Small intestine (tissue), 7 donors: ENCODE measurements around the gene RECQL5. TPM values are rescaled to one million over a fixed set of nuclear protein-coding genes. Genes with fewer than 3 reads are reported as not detected.

Source experiments
- DNase-seq, 2 donors: peaks; one replicate each; pipeline versions ENCODE4 v3.0.0 to v3.0.0-alpha.2; 2013
- FAIRE-seq: peaks from 2 replicates; lab custom pipeline; 2012; peaks lifted over from hg19 to GRCh38; lab: Jason Lieb, UNC
- H3K27ac ChIP-seq, 3 donors: one replicate each; pipeline ENCODE4 v1.5.1; 2013; ENCODE audit warnings: low read length in 2 of 3, mild to moderate bottlenecking in 2 of 3, control low read depth in 1 of 3, inconsistent platforms in 1 of 3, low read depth in 1 of 3, moderate library complexity in 1 of 3
- H3K27me3 ChIP-seq, 3 donors: one replicate each; pipeline ENCODE4 v1.6.1; 2013; ENCODE audit warnings: low read length in 3 of 3, inconsistent platforms in 1 of 3; ENCODE audit not compliant: control insufficient read depth in 3 of 3, insufficient read depth in 3 of 3
- H3K36me3 ChIP-seq, 3 donors: one replicate each; pipeline ENCODE4 v1.6.1; 2013; ENCODE audit warnings: low read length in 3 of 3, inconsistent platforms in 1 of 3, low read depth in 1 of 3, mild to moderate bottlenecking in 1 of 3, moderate library complexity in 1 of 3; ENCODE audit not compliant: control insufficient read depth in 3 of 3, insufficient read depth in 2 of 3
- H3K4me1 ChIP-seq, 3 donors: one replicate each; pipeline ENCODE4 v1.6.1; 2013; ENCODE audit warnings: low read length in 2 of 3, inconsistent platforms in 1 of 3, low read depth in 1 of 3, mild to moderate bottlenecking in 1 of 3, moderate library complexity in 1 of 3; ENCODE audit not compliant: control insufficient read depth in 3 of 3, insufficient read depth in 2 of 3
- H3K4me3 ChIP-seq, 3 donors: one replicate each; pipeline ENCODE4 v1.5.1; 2013; ENCODE audit warnings: low read length in 3 of 3, control low read depth in 1 of 3, inconsistent platforms in 1 of 3, low read depth in 1 of 3, mild to moderate bottlenecking in 1 of 3, moderate library complexity in 1 of 3
- H3K9me3 ChIP-seq, 2 donors: one replicate each; pipeline ENCODE4 v1.6.1; 2013; ENCODE audit warnings: low read depth in 1 of 2, low read length in 1 of 2; ENCODE audit not compliant: control insufficient read depth in 2 of 2, insufficient read depth in 1 of 2
- WGBS, 3 donors: extraction: QIAGEN DNeasy Blood & Tissue Kit; methylation state at CpG; one replicate each; pipeline ENCODE4 v1.1.7; 2013; 5-methylcytosine and 5-hydroxymethylcytosine counted together
- polyA plus RNA-seq, 4 donors: library from polyadenylated mRNA; stranded (reverse) in 3 of 4; unstranded in 1 of 4; fragments of 200-250 nt in 3 of 4; fragments of 120-200 nt in 1 of 4; gene quantifications; one replicate each; pipeline versions ENCODE4 v1.2.1 to v1.2.3, GENCODE V29; 2013
- donor health status: healthy with polysubstance abuse.
- donor health status: control.
- donor health status: control.
- donor health status: Bipolar disorder and iron deficiency.
- donor health status: healthy.

The RECQL5 gene
- polyA plus RNA-seq, 4 donors: 14.6 to 41.2 (median 17.9) TPM

DNA sequence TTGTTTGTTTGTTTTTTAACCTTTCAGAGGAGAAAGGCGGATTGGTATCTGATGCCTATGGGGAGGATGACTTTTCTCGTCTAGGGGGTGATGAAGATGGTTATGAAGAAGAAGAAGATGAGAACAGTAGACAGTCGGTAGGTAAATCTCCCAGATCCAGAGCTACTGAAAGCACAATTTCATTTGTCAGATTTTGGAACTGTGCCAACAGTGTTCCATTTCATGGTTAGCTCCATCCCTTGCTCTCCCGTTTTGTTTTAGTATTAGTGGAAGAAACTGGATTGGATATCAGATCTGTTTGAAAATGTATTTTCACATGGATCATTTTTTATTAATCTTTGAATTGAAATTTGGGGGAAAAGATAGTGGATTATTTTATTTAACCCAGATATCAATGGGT is 1.5 kb upstream of the RECQL5 start:
- Histone ChIP-seq H3K4me1 (peaks cover 0 to 14% (median 8%) of the 10 kb centered on the region in 3 donors), H3K4me3 (peak overlapping the region in 1 of 3 donors; percentile 96), H3K9me3 (no peaks in the 10 kb centered on the region), H3K27me3 (no peaks in the 10 kb centered on the region), H3K36me3 (peaks cover 5 to 35% (median 8%) of the 10 kb centered on the region in 3 donors), H3K27ac (no peak overlapping the region)
- WGBS, 3 donors: 60 to 73% (median 68%) methylated on average over 4 of the region's 4 CpGs
- DNase-seq (no peak), FAIRE-seq (no peak)

GRCh38 chr17:75667825-75668224 is 871 bp upstream of the RECQL5 start:
- H3K27me3 ChIP-seq: no peaks in the 10 kb centered on the region
- DNase-seq (no peak), FAIRE-seq (no peak)
- H3K27ac ChIP-seq: peak overlapping the region in 2 of 3 donors; percentile 83 to 99
- no peaks in the 10 kb centered on the region for H3K9me3 ChIP-seq
- peaks cover 0 to 14% (median 8%) of the 10 kb centered on the region in 3 donors for H3K4me1 ChIP-seq
- H3K36me3 ChIP-seq: peaks cover 6 to 30% (median 7%) of the 10 kb centered on the region in 3 donors
- WGBS, 3 donors: 2 to 6% (median 4%) methylated on average over 4 of the region's 4 CpGs
- peak overlapping the region; percentile 69 to 96 (median 96) for H3K4me3 ChIP-seq

GRCh38 chr17:75665981-75666380 is 973 bp downstream of the RECQL5 start:
- Histone ChIP-seq H3K27me3 (no peaks in the 10 kb centered on the region), H3K9me3 (no peaks in the 10 kb centered on the region), H3K4me1 (peaks cover 0 to 14% (median 8%) of the 10 kb centered on the region in 3 donors), H3K4me3 (peak overlapping the region in 1 of 3 donors; percentile 96), H3K36me3 (peaks cover 2 to 35% (median 3%) of the 10 kb centered on the region in 3 donors), H3K27ac (no peak overlapping the region)
- FAIRE-seq (no peak), DNase-seq (no peak)
- 74 to 86% (median 78%) methylated on average over 10 of the region's 10 CpGs for WGBS, 3 donors

DNA sequence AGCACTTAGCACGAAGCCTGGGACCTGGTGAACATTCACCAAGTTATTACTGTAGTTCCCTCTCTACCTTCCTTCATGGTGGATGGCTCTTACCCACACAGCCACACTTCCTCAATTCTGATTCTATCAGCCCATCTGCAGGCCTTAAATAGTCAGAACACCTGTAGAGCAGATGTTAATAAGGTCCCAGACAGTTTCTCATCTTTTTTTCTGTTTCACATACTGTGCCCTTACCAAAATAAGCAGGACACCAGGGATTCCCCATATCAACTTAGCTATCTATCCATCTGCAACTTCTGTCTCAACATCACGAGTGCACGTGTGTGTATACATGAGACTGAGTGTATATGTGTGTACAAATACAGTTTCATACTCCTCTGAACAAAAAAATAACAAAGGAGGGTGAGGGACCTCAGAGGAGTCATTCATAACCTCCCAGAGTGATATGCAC is 2.8 kb downstream of the RECQL5 start:
- H3K27me3 ChIP-seq: no peaks in the 10 kb centered on the region
- no peak overlapping the region for H3K4me3 ChIP-seq
- H3K9me3 ChIP-seq: no peaks in the 10 kb centered on the region
- H3K4me1 ChIP-seq: peaks cover 0 to 14% (median 8%) of the 10 kb centered on the region in 3 donors
- DNase-seq (no peak), FAIRE-seq (no peak)
- WGBS, 3 donors: 76 to 89% (median 87%) methylated on average over 3 of the region's 3 CpGs
- peaks cover 2 to 44% (median 2%) of the 10 kb centered on the region in 3 donors for H3K36me3 ChIP-seq
- peak overlapping the region in 1 of 3 donors; percentile 34 for H3K27ac ChIP-seq

DNA sequence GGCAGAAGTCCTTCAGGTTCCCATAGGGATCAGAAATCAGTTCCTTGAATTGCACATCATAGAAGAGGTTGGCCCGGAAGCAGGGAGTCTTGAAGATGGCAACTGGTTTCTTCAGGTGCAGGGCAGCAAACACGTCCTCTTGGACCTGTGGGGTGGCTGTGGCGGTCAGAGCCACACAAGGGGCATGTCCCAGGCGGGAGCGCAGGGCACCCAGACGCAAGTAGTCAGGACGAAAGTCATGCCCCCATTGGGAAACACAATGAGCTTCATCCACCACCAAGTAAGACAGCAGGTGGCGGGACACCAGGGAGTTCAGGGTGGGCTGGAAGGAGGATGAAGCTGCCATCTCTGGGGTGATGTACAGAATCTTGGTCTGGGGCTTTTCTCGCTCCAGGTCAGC is 4.4 kb downstream of the RECQL5 start:
- WGBS, 3 donors: 93 to 97% (median 96%) methylated on average over 9 of the region's 9 CpGs
- DNase-seq (no peak), FAIRE-seq (no peak)
- Histone ChIP-seq H3K4me1 (peaks cover 0 to 8% (median 5%) of the 10 kb centered on the region in 3 donors), H3K9me3 (no peaks in the 10 kb centered on the region), H3K4me3 (no peak overlapping the region), H3K27ac (no peak overlapping the region), H3K27me3 (no peaks in the 10 kb centered on the region), H3K36me3 (peaks cover 0 to 50% (median 2%) of the 10 kb centered on the region in 3 donors)

GRCh38 chr17:75661531-75661930 is 5.4 kb downstream of the RECQL5 start:
- no peak for FAIRE-seq
- no peaks in the 10 kb centered on the region for H3K27me3 ChIP-seq
- no peak for DNase-seq
- H3K4me1 ChIP-seq: peaks cover 0 to 8% (median 5%) of the 10 kb centered on the region in 3 donors
- peaks cover 0 to 60% (median 2%) of the 10 kb centered on the region in 3 donors for H3K36me3 ChIP-seq
- H3K9me3 ChIP-seq: no peaks in the 10 kb centered on the region
- H3K4me3 ChIP-seq: no peak overlapping the region
- no peak overlapping the region for H3K27ac ChIP-seq
- 94 to 98% (median 98%) methylated on average over 4 of the region's 4 CpGs for WGBS, 3 donors

GRCh38 chr17:75658237-75658636 is 8.7 kb downstream of the RECQL5 start:
- Histone ChIP-seq H3K27me3 (no peaks in the 10 kb centered on the region), H3K27ac (no peak overlapping the region), H3K4me3 (no peak overlapping the region), H3K4me1 (no peaks in the 10 kb centered on the region), H3K36me3 (peaks cover 0 to 69% (median 0%) of the 10 kb centered on the region in 3 donors), H3K9me3 (no peaks in the 10 kb centered on the region)
- FAIRE-seq (no peak), DNase-seq (no peak)
- WGBS, 3 donors: 82 to 88% (median 86%) methylated on average over 5 of the region's 5 CpGs

GRCh38 chr17:75654176-75654575 is 12.8 kb downstream of the RECQL5 start:
- DNase-seq: peak in 1 of 2 donors; percentile 48
- no peak for FAIRE-seq
- Histone ChIP-seq H3K27me3 (no peaks in the 10 kb centered on the region), H3K4me3 (no peak overlapping the region), H3K27ac (no peak overlapping the region), H3K9me3 (no peaks in the 10 kb centered on the region), H3K36me3 (peaks cover 1 to 75% (median 13%) of the 10 kb centered on the region in 3 donors), H3K4me1 (no peaks in the 10 kb centered on the region)
- 19 to 42% (median 23%) methylated on average over 2 of the region's 2 CpGs for WGBS, 3 donors
